ENCODE measurements around the gene DAPK1. TPM values are rescaled to one million over a fixed set of nuclear protein-coding genes. Genes with fewer than 3 reads are reported as not detected.

The DAPK1 gene
- total and polyA plus RNA-seq, 2 donors (not counting 1 experiment from before 2014, with no cell fraction given), result 1.7 to 2.8 TPM

GRCh38 chr9:87567571-87567970 is 69.9 kb downstream of the DAPK1 start:
- H3K4me3 Mint-ChIP-seq, result no peak overlapping the region
- WGBS (ENCODE audit: insufficient coverage), result 92% methylated on average over 2 of the region's 7 CpGs

GRCh38 chr9:87567983-87568382 is 70.3 kb downstream of the DAPK1 start:
- no peak for ATAC-seq (ENCODE audit: low read depth)
- no peak overlapping the region for H3K27ac Mint-ChIP-seq
- no peak overlapping the region for H3K4me2 ChIP-seq (replicated peaks; ENCODE audit: low read depth, low read length, poor library complexity, severe bottlenecking)
- POLR2A ChIA-PET, result no interaction called here
- TF ChIP-seq CTCF (IDR thresholded peaks at IDR 0.05) (no peak), EZH2 (IDR thresholded peaks at IDR 0.05; ENCODE audit: borderline replicate concordance, insufficient read depth, low read depth, low read length, poor library complexity, severe bottlenecking) (no peak)
- H3K4me3 Mint-ChIP-seq, result no peak overlapping the region
- no peak overlapping the region for H3K4me3 ChIP-seq (ENCODE audit: control extremely low read depth in 1 of 5, extremely low read depth in 1 of 5, insufficient read depth in 1 of 5, low read depth in 2 of 5, low read length in 4 of 5)
- no peaks in the 10 kb centered on the region for H4K20me1 ChIP-seq (ENCODE audit: control insufficient read depth, insufficient read depth, low read length, poor library complexity, severe bottlenecking)
- no peaks in the 10 kb centered on the region for H3K9me3 Mint-ChIP-seq (ENCODE audit: insufficient read depth)
- no peak overlapping the region for H3K27ac ChIP-seq (ENCODE audit: low read length in 2 of 2)
- WGBS (ENCODE audit: insufficient coverage), result 89% methylated on average over 8 of the region's 9 CpGs
- H3K9ac ChIP-seq (ENCODE audit: low read length), result no peak overlapping the region
- H3K4me1 Mint-ChIP-seq, result no peaks in the 10 kb centered on the region
- no peaks in the 10 kb centered on the region for H3K4me1 ChIP-seq (ENCODE audit: control insufficient read depth in 2 of 2, insufficient read depth in 2 of 2, low read length in 2 of 2)
- no peaks in the 10 kb centered on the region for H3K27me3 ChIP-seq (replicated peaks in 1 of 4; ENCODE audit: control extremely low read depth in 1 of 4, control insufficient read depth in 3 of 4, insufficient read depth in 4 of 4, low read length in 3 of 4)
- H3K9me3 ChIP-seq (ENCODE audit: control extremely low read depth in 1 of 3, control insufficient read depth in 2 of 3, insufficient read depth in 1 of 3, low read length in 2 of 3), result no peaks in the 10 kb centered on the region
- H3K36me3 ChIP-seq (replicated peaks in 1 of 2; ENCODE audit: control extremely low read depth in 1 of 2, control insufficient read depth in 1 of 2, extremely low read depth in 1 of 2, insufficient read depth in 2 of 2, low read length in 1 of 2), result no peaks in the 10 kb centered on the region
- no peaks in the 10 kb centered on the region for H3K27me3 Mint-ChIP-seq
- no peak for DNase-seq
- CTCF ChIA-PET, result no interaction called here
- intact Hi-C loops (cut with micrococcal nuclease), result no loop called here
- no peaks in the 10 kb centered on the region for H3K79me2 ChIP-seq (ENCODE audit: control insufficient read depth, insufficient read depth, low read length)
- no peak overlapping the region for H2AFZ ChIP-seq (ENCODE audit: insufficient read depth, low read depth, low read length, poor library complexity, severe bottlenecking)

More at GRCh38 chr9:87567571-87567970, 69.9 kb downstream of the DAPK1 start:
- Mint-ChIP-seq H3K27ac (no peak overlapping the region), H3K4me1 (no peaks in the 10 kb centered on the region), H3K27me3 (no peaks in the 10 kb centered on the region), H3K9me3 (ENCODE audit: insufficient read depth) (no peaks in the 10 kb centered on the region)
- H3K4me1 ChIP-seq (ENCODE audit: control insufficient read depth in 2 of 2, insufficient read depth in 2 of 2, low read length in 2 of 2), result no peaks in the 10 kb centered on the region
- CTCF ChIA-PET, result no interaction called here
- H3K79me2 ChIP-seq (ENCODE audit: control insufficient read depth, insufficient read depth, low read length), result no peaks in the 10 kb centered on the region
- H2AFZ ChIP-seq (ENCODE audit: insufficient read depth, low read depth, low read length, poor library complexity, severe bottlenecking), result no peak overlapping the region
- H4K20me1 ChIP-seq (ENCODE audit: control insufficient read depth, insufficient read depth, low read length, poor library complexity, severe bottlenecking), result no peaks in the 10 kb centered on the region
- no peak overlapping the region for H3K27ac ChIP-seq (ENCODE audit: low read length in 2 of 2)
- POLR2A ChIA-PET, result no interaction called here
- no peak overlapping the region for H3K4me3 ChIP-seq (ENCODE audit: control extremely low read depth in 1 of 5, extremely low read depth in 1 of 5, insufficient read depth in 1 of 5, low read depth in 2 of 5, low read length in 4 of 5)
- H3K4me2 ChIP-seq (replicated peaks; ENCODE audit: low read depth, low read length, poor library complexity, severe bottlenecking), result no peak overlapping the region
- intact Hi-C loops (cut with micrococcal nuclease), result no loop called here
- H3K9ac ChIP-seq (ENCODE audit: low read length), result no peak overlapping the region
- no peak for DNase-seq
- ATAC-seq (ENCODE audit: low read depth), result no peak
- no peaks in the 10 kb centered on the region for H3K36me3 ChIP-seq (replicated peaks in 1 of 2; ENCODE audit: control extremely low read depth in 1 of 2, control insufficient read depth in 1 of 2, extremely low read depth in 1 of 2, insufficient read depth in 2 of 2, low read length in 1 of 2)
- TF ChIP-seq EZH2 (IDR thresholded peaks at IDR 0.05; ENCODE audit: borderline replicate concordance, insufficient read depth, low read depth, low read length, poor library complexity, severe bottlenecking) (no peak), CTCF (IDR thresholded peaks at IDR 0.05) (no peak)
- H3K27me3 ChIP-seq (replicated peaks in 1 of 4; ENCODE audit: control extremely low read depth in 1 of 4, control insufficient read depth in 3 of 4, insufficient read depth in 4 of 4, low read length in 3 of 4), result no peaks in the 10 kb centered on the region
- H3K9me3 ChIP-seq (ENCODE audit: control extremely low read depth in 1 of 3, control insufficient read depth in 2 of 3, insufficient read depth in 1 of 3, low read length in 2 of 3), result no peaks in the 10 kb centered on the region
